Pancreas (tissue), 10 donors: ENCODE data around the gene MKRN3. TPM values are rescaled to one million over a fixed set of nuclear protein-coding genes. Genes with fewer than 3 reads are reported as not detected.

ENCODE experiments used
- ATAC-seq, 4 donors: fragments of 200-7000 bp; cut with Tn5 transposase; one replicate each; pipeline versions ENCODE4 v1.8.0 to v1.9.1; 2020; ENCODE audit warnings: mild to moderate bottlenecking in 4 of 4, moderate library complexity in 4 of 4
- DNase-seq, 6 donors: peaks; one replicate each; pipeline ENCODE4 v3.0.0-alpha.2; 2020
- FAIRE-seq: peaks from 2 replicates; lab custom pipeline; 2012; peaks lifted over from hg19 to GRCh38; lab: Jason Lieb, UNC
- H3K27ac ChIP-seq, 4 donors: fragments of 200-600 bp; sonication (generic); 1 replicate in 3 of 4; 2 replicates in 1 of 4; pipeline versions ENCODE4 v1.5.0 to v1.8.0; 2020
- H3K27me3 ChIP-seq, 4 donors: fragments of 200-600 bp; one replicate each; pipeline ENCODE4 v1.8.0; 2021
- H3K36me3 ChIP-seq, 3 donors: fragments of 200-600 bp; sonication (generic) in 1 of 3; one replicate each; pipeline versions ENCODE4 v1.5.0 to v1.8.0; 2020 to 2021
- H3K4me1 ChIP-seq, 3 donors: fragments of 200-600 bp; one replicate each; pipeline ENCODE4 v1.8.0; 2021
- H3K4me3 ChIP-seq, 4 donors: fragments of 200-600 bp; sonication (generic) in 2 of 4; one replicate each; pipeline versions ENCODE4 v1.5.0 to v1.8.0; 2020 to 2021
- H3K9me3 ChIP-seq, 4 donors: fragments of 200-600 bp; one replicate each; pipeline ENCODE4 v1.8.0; 2021
- CTCF ChIP-seq, 4 donors: fragments of 200-600 bp; sonication (generic) in 3 of 4; IDR thresholded peaks; one replicate each; pipeline versions ENCODE4 v1.5.0 to v1.8.0; 2021; ENCODE audit warnings: antibody characterized with exemption in 4 of 4
- WGBS, 2 donors: extraction: QIAGEN DNeasy Blood & Tissue Kit; methylation state at CpG; one replicate each; pipeline ENCODE4 v1.1.7; 2013; 5-methylcytosine and 5-hydroxymethylcytosine counted together
- intact Hi-C, 3 donors: fragments of 100-400 bp; cut with DNase I; formaldehyde crosslinking; loops; one replicate each; pipeline versions ENCODE4 v1.11.1 to v1.14.2; 2022
- polyA plus RNA-seq, 2 donors: library from polyadenylated mRNA; stranded (reverse); fragments of 200-250 nt; gene quantifications; one replicate each; pipeline ENCODE4 v1.2.3, GENCODE V29; 2013
- total RNA-seq, 6 donors: library from RNA; stranded (reverse); fragmentation: NEBNext Ultra II Directional in 4 of 6; extraction: Animal tissue kit (Norgen Biotek cat#: 25700) in 4 of 6; gene quantifications; one replicate each; pipeline versions ENCODE4 v1.2.1 to v1.2.4, GENCODE V29; 2021 to 2023
- donor health status: healthy with polysubstance abuse.
- donor health status: DM: no; HTN: no; CAD: no; lungs with moderate emphysema.
- donor health status: DM: no; HTN: no; CAD: no.
- donor health status: control.
- donor health status: control.
- donor health status: Bipolar disorder and iron deficiency.
- donor health status: DM: yes; HTN: yes; CAD: no.
- donor health status: DM: no; HTN: no; CAD: no.
- donor health status: DM: no; HTN: no; CAD: no.
- donor health status: DM: yes; HTN: yes; CAD: no.

Gene MKRN3
- total and polyA plus RNA-seq, 8 donors = 0.40 to 2.1 (median 0.42) TPM; not detected in 4

- intact Hi-C loops = no loop called here
- TF ChIP-seq CTCF (IDR thresholded peaks at IDR 0.05) = no peak
- no peak for FAIRE-seq
- 53 to 57% methylated on average over 3 of the region's 3 CpGs for WGBS, 2 donors
- no peak overlapping the region for H3K27ac ChIP-seq
- H3K36me3 ChIP-seq = no peaks in the 10 kb centered on the region
- H3K4me1 ChIP-seq = no peaks in the 10 kb centered on the region
- ATAC-seq = no peak
- H3K9me3 ChIP-seq = no peaks in the 10 kb centered on the region
- no peak for DNase-seq
- no peak overlapping the region for H3K4me3 ChIP-seq
- H3K27me3 ChIP-seq = no peaks in the 10 kb centered on the region
Observed at GRCh38 chr15:23548071-23548470, 17.4 kb upstream of the MKRN3 start.

GRCh38 chr15:23561914-23562313, 3.6 kb upstream of the MKRN3 start:
- FAIRE-seq (no peak), ATAC-seq (no peak), DNase-seq (no peak)
- intact Hi-C loops = loop anchor here in 1 of 3 donors (10.0 kb wide), 1 partner anchor 63 kb away; no protein-coding TSS in a partner anchor
- no peak overlapping the region for H3K27ac ChIP-seq
- 64 to 70% methylated on average over 19 of the region's 19 CpGs for WGBS, 2 donors
- no peaks in the 10 kb centered on the region for H3K27me3 ChIP-seq
- no peak overlapping the region for H3K4me3 ChIP-seq
- H3K4me1 ChIP-seq = no peaks in the 10 kb centered on the region
- H3K9me3 ChIP-seq = no peaks in the 10 kb centered on the region
- H3K36me3 ChIP-seq = no peaks in the 10 kb centered on the region
- no peak for TF ChIP-seq CTCF (IDR thresholded peaks at IDR 0.05)

- DNase-seq (no peak), FAIRE-seq (no peak), ATAC-seq (no peak)
- no peak overlapping the region for H3K4me3 ChIP-seq
- peaks cover 0 to 10% (median 3%) of the 10 kb centered on the region in 3 donors for H3K4me1 ChIP-seq
- no peak overlapping the region for H3K27ac ChIP-seq
- no peaks in the 10 kb centered on the region for H3K27me3 ChIP-seq
- WGBS, 2 donors = 89 to 90% methylated on average over 14 of the region's 14 CpGs
- TF ChIP-seq CTCF (IDR thresholded peaks at IDR 0.05) = no peak
- no peaks in the 10 kb centered on the region for H3K36me3 ChIP-seq
- intact Hi-C loops = loop anchor here in 1 of 3 donors (10.0 kb wide), 1 partner anchor 60 kb away; no protein-coding TSS in a partner anchor
- no peaks in the 10 kb centered on the region for H3K9me3 ChIP-seq
Observed at GRCh38 chr15:23564821-23565394, 566 bp upstream of the MKRN3 start.

- Histone ChIP-seq H3K4me3 (peak overlapping the region in 1 of 4 donors; percentile 6), H3K36me3 (no peaks in the 10 kb centered on the region), H3K27ac (no peak overlapping the region), H3K4me1 (peaks cover 7 to 11% (median 9%) of the 10 kb centered on the region in 3 donors), H3K27me3 (no peaks in the 10 kb centered on the region), H3K9me3 (no peaks in the 10 kb centered on the region)
- intact Hi-C loops = loop anchor here in 1 of 3 donors (10.0 kb wide), 1 partner anchor 59 kb away; no protein-coding TSS in a partner anchor
- WGBS, 2 donors = 82 to 89% methylated on average over 22 of the region's 22 CpGs
- FAIRE-seq = no peak
- no peak for ATAC-seq
- peak in 2 of 6 donors; percentile 14 to 47 for DNase-seq
- no peak for TF ChIP-seq CTCF (IDR thresholded peaks at IDR 0.05)
Observed at GRCh38 chr15:23566071-23566554, 639 bp downstream of the MKRN3 start.

GRCh38 chr15:23566651-23567050, 1.2 kb downstream of the MKRN3 start:
- no peak for ATAC-seq
- Histone ChIP-seq H3K4me3 (no peak overlapping the region), H3K27ac (no peak overlapping the region), H3K27me3 (no peaks in the 10 kb centered on the region), H3K4me1 (peaks cover 7 to 11% (median 9%) of the 10 kb centered on the region in 3 donors), H3K9me3 (no peaks in the 10 kb centered on the region), H3K36me3 (no peaks in the 10 kb centered on the region)
- whole genome bisulfite sequencing, 2 donors = 82 to 89% methylated on average over 8 of the region's 8 CpGs
- no peak for FAIRE-seq
- intact Hi-C loops = loop anchor here in 1 of 3 donors (10.0 kb wide), 1 partner anchor 58 kb away; no protein-coding TSS in a partner anchor
- DNase-seq = no peak
- TF ChIP-seq CTCF (IDR thresholded peaks at IDR 0.05) = no peak
